ENCODE data around the gene LRP2BP. TPM values are rescaled to one million over a fixed set of nuclear protein-coding genes. Genes with fewer than 3 reads are reported as not detected.

Gene LRP2BP
- total and polyA plus RNA-seq, 2 of the 13 experiments (the other 11 are each of a cell fraction or from before 2014, with no cell fraction given): 0.22 to 0.29 TPM

DNA sequence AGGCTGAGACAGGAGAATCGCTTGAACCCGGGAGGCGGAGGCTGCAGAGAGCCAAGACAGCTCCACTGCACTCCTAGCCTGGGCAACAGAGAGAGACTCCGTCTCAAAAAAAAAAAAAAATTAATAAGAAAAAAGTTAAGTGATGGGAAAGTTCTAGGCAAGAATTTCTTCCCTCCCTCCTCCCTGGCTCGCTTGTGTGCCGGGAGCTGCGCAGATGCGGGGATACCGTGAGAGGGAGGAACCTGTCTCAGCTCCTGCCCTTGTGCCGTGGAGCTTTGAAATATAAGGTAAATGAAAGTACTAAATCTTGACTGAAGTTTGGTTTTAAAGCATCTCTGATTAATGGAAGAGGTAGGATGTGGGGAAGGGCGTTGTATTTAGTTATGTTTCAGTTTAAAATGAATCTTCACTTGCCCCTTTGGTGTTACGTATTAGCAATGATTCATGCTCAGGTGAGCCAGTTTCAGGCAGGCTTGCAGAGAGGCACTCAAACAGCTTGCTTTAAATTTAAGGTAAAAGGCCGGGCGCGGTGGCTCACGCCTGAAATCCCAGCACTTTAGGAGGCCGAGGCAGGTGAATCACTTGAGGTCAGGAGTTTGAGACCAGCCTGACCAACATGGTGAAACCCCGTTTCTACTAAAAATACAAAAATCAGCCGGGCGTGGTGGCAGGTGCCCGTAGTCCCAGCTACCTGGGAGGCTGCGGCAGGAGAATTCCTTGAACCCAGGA is 31.4 kb upstream of the LRP2BP start:
- H3K9ac ChIP-seq (ENCODE audit: insufficient read depth, low read depth, low read length): no peak overlapping the region
- no peaks in the 10 kb centered on the region for H3K36me3 ChIP-seq (replicated peaks in 1 of 2; ENCODE audit: control insufficient read depth in 1 of 2, insufficient read depth in 2 of 2, low read length in 2 of 2)
- CTCF ChIA-PET (ENCODE audit: low intra/inter-chr PET ratio, low total read pairs): no interaction called here
- H4K20me1 ChIP-seq (ENCODE audit: insufficient read depth, low read length): no peaks in the 10 kb centered on the region
- H3K79me2 ChIP-seq (ENCODE audit: insufficient read depth, low read length): peaks cover 18% of the 10 kb centered on the region
- in situ Hi-C loops (cut with HindIII; ENCODE audit: extremely low pct_ligation_motif_present, low pct_unique_long_range_greater_than_20kb) (no loop called here), intact Hi-C loops (cut with micrococcal nuclease; ENCODE audit: unreplicated experiment) (no loop called here)
- TF ChIP-seq ZC3H13 (CRISPR knock-in tag; IDR thresholded peaks at IDR 0.05): no peak
- no peak for TF ChIP-seq TCF7L2 (IDR thresholded peaks at IDR 0.05; ENCODE audit: low read depth, low read length)
- TF ChIP-seq U2AF1 (optimal IDR thresholded peaks at IDR 0.05; ENCODE audit: low read depth, low read length): no peak
- TF ChIP-seq NFIC (IDR thresholded peaks at IDR 0.05; ENCODE audit: low read length): no peak
- TF ChIP-seq ZNF44 (CRISPR knock-in tag; IDR thresholded peaks at IDR 0.05): no peak
- TF ChIP-seq, protein P1, sequence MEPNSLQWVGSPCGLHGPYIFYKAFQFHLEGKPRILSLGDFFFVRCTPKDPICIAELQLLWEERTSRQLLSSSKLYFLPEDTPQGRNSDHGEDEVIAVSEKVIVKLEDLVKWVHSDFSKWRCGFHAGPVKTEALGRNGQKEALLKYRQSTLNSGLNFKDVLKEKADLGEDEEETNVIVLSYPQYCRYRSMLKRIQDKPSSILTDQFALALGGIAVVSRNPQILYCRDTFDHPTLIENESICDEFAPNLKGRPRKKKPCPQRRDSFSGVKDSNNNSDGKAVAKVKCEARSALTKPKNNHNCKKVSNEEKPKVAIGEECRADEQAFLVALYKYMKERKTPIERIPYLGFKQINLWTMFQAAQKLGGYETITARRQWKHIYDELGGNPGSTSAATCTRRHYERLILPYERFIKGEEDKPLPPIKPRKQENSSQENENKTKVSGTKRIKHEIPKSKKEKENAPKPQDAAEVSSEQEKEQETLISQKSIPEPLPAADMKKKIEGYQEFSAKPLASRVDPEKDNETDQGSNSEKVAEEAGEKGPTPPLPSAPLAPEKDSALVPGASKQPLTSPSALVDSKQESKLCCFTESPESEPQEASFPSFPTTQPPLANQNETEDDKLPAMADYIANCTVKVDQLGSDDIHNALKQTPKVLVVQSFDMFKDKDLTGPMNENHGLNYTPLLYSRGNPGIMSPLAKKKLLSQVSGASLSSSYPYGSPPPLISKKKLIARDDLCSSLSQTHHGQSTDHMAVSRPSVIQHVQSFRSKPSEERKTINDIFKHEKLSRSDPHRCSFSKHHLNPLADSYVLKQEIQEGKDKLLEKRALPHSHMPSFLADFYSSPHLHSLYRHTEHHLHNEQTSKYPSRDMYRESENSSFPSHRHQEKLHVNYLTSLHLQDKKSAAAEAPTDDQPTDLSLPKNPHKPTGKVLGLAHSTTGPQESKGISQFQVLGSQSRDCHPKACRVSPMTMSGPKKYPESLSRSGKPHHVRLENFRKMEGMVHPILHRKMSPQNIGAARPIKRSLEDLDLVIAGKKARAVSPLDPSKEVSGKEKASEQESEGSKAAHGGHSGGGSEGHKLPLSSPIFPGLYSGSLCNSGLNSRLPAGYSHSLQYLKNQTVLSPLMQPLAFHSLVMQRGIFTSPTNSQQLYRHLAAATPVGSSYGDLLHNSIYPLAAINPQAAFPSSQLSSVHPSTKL (CRISPR knock-in tag; IDR thresholded peaks at IDR 0.05): no peak
- TF ChIP-seq GTF2F1 (IDR thresholded peaks at IDR 0.05; ENCODE audit: low read length): no peak
- no peak for TF ChIP-seq ZNF678 (CRISPR knock-in tag; IDR thresholded peaks at IDR 0.05)
- TF ChIP-seq SP1 (IDR thresholded peaks at IDR 0.05): no peak
- TF ChIP-seq SP1 (CRISPR knock-in tag; IDR thresholded peaks at IDR 0.05): no peak
- no peak for TF ChIP-seq HIVEP1 (CRISPR knock-in tag; IDR thresholded peaks at IDR 0.05)
- TF ChIP-seq ZNF776 (CRISPR knock-in tag; IDR thresholded peaks at IDR 0.05): no peak
- TF ChIP-seq, protein P2, sequence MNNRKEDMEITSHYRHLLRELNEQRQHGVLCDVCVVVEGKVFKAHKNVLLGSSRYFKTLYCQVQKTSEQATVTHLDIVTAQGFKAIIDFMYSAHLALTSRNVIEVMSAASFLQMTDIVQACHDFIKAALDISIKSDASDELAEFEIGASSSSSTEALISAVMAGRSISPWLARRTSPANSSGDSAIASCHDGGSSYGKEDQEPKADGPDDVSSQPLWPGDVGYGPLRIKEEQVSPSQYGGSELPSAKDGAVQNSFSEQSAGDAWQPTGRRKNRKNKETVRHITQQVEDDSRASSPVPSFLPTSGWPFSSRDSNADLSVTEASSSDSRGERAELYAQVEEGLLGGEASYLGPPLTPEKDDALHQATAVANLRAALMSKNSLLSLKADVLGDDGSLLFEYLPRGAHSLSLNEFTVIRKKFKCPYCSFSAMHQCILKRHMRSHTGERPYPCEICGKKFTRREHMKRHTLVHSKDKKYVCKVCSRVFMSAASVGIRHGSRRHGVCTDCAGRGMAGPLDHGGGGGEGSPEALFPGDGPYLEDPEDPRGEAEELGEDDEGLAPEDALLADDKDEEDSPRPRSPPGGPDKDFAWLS (CRISPR knock-in tag; IDR thresholded peaks at IDR 0.05; ENCODE audit: borderline replicate concordance): no peak
- TF ChIP-seq, protein P3, sequence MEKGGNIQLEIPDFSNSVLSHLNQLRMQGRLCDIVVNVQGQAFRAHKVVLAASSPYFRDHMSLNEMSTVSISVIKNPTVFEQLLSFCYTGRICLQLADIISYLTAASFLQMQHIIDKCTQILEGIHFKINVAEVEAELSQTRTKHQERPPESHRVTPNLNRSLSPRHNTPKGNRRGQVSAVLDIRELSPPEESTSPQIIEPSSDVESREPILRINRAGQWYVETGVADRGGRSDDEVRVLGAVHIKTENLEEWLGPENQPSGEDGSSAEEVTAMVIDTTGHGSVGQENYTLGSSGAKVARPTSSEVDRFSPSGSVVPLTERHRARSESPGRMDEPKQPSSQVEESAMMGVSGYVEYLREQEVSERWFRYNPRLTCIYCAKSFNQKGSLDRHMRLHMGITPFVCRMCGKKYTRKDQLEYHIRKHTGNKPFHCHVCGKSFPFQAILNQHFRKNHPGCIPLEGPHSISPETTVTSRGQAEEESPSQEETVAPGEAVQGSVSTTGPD (CRISPR knock-in tag; IDR thresholded peaks at IDR 0.05): no peak
- H2AFZ ChIP-seq (ENCODE audit: low read length): no peak overlapping the region
- 81% methylated on average over 18 of the region's 22 CpGs for WGBS (ENCODE audit: low lambda C conversion rate)
- no peak overlapping the region for H3K4me3 ChIP-seq (replicated peaks in 1 of 3; ENCODE audit: insufficient read depth in 1 of 3, low read depth in 2 of 3, low read length in 3 of 3)
- ATAC-seq (no peak), FAIRE-seq (no peak), DNase-seq (ENCODE audit: low spot score) (no peak)
- no peaks in the 10 kb centered on the region for H3K9me3 ChIP-seq (ENCODE audit: low read length)
- H3K4me2 ChIP-seq (ENCODE audit: low read depth, low read length): no peak overlapping the region
- H3K27me3 ChIP-seq (ENCODE audit: control insufficient read depth in 1 of 2, insufficient read depth in 2 of 2, low read length in 2 of 2): no peaks in the 10 kb centered on the region; a peak in 2 of 5 replicates
- H3K27ac ChIP-seq (ENCODE audit: extremely low read length, insufficient read depth, low read length): no peak overlapping the region
- POLR2A ChIA-PET: interaction anchor here (3.6 kb wide), 1 partner anchor 31 kb away, joined by 30 read pairs; the partner anchor contains the start of genes ANKRD37 and LRP2BP
- H3K4me1 ChIP-seq (ENCODE audit: insufficient read depth, low read length): peaks cover 30% of the 10 kb centered on the region
- BruUV-seq (replicated peaks): no TSS peak

All from HepG2 (cell line).